GM21825 (cell line): ENCODE measurements around the gene ARHGEF3.
"Not testable (repeated sequence)": the region's sequence is repeated elsewhere in the genome, so short reads cannot be mapped to it uniquely, and the experiment has no call there.

Experiments used
- ATAC-seq: cut with Tn5 transposase; IDR thresholded peaks from one replicate; pipeline ENCODE4 v1.9.1; 2021; ENCODE audit warnings: mild to moderate bottlenecking, moderate library complexity; ENCODE audit not compliant: unreplicated experiment

Gene ARHGEF3

DNA sequence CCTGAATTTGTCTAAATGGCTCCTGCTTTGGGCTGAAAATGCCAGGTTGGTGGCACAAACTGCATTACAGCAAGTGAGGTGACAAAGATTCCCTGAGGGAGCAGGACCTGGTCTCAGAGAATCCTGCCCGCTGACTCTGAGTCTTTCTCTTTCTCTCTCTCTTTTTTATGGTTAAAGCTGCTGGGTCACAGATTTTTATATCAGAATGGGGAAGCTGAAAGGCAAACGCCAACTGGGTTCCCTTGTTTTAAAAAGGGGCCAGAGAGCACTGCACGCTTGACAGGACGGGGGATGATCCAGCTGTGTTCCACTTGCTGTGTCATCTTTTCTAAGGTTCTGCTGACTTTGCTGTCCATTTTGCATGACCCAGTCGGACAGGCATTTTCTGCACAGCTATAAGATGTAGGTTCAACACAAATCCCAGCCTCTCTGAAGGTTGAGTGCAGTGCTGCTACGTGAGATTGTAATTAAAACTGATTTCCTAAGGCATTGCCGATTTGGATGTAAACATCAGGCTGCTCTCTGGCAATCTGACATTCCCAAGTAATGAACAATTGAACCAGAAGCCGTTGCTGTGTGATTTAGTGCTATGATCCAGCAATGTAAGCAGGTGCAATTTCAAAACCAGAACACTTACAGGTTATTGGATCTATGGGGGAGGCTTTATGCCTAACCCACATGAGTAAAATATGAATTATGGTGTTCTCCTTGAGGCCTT is 25.8 kb downstream of the ARHGEF3 start:
- ATAC-seq = no peak

DNA sequence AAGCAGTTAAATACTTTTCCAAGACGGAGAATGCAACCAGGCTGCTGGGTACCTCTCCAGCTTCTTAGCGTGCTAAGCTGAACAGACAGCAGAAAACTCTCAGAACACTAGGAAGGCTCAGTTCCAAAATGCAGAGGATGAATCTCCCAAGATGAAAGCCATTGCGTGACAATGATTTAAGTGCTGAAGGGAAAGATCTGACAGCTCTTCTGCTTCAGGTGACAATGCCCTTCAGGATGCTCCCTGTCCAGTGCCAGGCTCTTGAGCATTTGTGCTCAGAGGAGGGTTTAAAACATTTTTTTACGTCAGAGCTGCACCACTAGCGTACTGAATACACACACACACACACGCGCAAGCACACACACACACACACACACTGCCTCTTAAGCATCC is 26.3 kb downstream of the ARHGEF3 start:
- ATAC-seq = no peak

DNA sequence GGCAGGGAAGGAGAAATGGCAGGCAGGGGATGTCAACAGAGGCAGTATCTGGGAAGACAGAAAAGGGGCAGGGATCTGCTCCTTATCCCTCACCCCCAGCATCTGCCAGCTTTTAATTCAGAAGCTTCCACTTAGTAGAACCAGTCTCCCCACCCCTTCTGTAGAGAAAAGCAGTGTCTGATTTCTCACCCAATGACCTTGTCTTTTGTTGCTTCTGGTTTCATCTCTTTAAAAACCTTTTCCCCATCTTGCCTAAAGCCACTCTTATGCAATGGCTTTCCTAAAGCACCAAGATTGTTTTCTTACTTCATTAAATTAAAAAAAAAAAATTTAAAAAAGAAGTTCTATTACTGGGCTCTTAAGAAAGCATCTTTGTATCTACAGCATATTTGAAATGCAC is 27.8 kb downstream of the ARHGEF3 start:
- ATAC-seq = no peak

DNA sequence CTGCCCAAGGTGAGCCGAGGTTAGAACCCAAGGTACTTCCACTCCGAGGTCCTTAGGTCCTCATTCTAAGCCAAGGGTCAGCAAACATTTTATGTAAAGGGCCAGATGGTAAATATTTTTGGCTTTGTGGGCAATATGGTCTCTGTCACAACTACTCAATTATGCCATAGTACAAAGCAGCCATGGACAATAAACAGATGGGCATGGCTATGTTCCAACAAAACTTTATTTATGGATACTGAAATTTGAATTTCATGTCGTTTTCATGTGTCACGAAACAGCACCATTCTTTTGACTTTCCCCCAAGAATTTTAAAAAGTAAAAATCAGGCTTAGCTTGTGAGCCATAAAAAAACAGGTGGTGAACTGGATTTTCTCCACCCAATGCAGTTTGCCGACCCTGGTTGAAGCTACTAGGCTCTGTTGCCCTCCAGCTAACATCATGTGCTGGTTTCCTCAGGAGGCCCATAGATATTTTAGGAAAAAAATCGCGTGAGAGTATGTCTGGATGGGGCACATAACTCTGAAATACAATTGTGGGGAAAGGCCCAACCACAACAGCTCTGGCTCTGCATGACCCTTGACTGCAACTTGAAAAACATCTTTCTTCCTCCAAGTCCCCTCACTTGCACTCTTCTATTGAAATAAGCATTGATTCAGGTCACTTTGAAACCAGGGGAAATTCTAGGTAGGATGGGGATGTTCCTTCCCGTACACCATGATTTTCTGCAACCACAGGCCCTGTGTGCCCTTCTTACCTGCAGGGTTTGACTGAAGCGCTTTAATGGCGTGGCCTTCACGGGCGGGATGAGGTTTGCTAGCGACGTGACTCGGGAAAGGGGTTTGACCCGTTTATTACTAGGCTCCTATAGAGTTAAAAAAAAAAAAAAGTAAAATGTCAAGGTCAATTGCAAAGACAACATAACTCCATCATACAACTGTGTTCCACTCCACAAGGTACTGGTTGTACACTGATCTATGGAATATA is 28.5 kb downstream of the ARHGEF3 start:
- ATAC-seq = no peak

DNA sequence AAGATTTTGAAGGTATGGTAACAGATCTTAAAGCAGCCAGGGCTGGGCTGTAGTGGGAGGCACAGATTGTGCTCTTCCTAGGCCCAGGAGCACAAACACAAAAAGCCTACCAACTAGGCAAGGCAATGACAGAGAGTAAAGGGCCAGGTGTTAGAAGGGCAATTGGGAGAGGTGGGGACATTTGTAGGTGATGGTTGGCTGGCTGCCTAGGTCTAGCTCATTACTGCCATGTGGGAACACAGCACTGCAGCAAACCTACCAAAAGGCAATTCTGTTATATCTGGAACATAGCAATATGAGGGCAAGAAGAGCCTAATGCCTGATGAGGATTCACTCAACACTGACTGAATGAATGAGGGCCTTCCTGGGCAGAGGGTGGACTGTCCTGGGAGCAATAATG is 30.4 kb downstream of the ARHGEF3 start:
- ATAC-seq = no peak

DNA sequence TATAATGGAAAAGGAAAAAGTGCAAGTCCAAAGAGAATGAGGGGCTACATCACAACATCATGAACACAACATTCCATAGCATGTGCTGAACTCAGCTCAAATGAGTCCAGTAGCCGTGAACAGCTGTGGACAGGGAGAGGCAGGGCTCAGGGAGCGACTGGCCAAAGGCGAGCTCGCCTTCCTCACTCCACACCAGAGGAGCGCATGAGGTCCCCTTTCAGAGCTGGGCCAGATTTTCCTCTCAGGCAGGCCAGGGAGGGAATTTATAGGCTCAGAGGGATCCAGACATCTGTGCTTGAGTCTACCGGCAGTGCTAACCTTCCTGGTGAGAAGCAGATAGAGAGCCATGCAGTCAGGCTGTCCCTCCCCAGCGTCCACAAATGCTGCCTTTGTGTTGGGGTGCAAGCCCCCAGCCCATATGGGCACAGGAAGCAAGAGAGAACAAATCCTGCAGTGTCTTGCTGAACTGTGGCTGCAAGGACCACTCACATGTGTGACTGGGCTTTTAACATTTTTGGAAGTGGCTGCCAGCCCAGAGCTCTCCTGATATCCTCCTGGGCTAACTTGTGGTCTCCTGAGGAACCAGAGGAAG is 32.5 kb downstream of the ARHGEF3 start:
- no peak for ATAC-seq

DNA sequence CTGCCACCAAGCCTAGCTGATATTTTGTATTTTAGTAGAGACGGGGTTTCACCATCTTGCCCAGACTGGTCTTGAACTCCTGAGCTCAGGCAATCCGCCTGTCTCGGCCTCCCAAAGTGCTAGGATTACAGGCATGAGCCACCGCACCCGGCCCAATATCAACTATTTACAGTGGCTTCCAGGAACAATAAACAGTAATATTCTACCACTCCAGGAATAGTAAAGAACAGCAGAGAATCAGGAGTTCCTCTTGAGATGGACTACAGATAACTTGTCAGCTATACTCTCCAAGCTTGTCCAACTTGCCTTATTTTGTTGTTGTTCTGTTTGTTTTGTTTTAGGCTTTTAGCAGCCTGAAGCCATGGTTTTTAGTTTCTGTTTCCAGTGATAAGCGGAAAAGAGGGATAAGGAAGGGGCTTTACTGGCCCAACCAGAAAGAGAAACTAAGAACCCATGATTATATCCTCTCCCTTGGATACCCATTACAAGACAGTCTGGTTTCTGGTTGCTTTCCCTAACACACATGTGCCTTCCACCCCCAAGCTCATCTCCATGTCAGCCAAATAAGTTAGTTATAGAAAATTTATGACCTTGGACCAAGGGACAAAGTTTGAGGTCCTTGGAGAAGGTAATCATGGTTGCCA is 36.7 kb downstream of the ARHGEF3 start:
- no peak for ATAC-seq

DNA sequence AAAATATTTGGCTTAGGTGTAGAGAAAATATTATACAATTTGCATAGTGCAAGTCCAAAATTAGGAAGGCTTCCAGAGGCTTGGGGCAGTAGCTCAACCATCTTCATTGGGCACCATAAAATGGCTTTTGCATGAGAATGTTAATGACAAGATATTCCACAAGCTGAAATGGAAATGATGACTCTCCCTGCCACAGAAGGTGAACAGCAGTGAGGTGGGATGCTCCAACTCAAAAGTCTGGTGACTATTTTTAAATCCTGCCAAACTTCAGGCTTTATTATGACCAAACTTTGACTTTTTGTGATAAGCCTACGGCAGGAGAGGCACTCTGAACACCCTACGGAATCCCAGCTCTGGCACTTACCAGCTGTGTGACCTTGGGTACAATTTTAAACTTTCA is 37.6 kb downstream of the ARHGEF3 start:
- ATAC-seq = no peak

DNA sequence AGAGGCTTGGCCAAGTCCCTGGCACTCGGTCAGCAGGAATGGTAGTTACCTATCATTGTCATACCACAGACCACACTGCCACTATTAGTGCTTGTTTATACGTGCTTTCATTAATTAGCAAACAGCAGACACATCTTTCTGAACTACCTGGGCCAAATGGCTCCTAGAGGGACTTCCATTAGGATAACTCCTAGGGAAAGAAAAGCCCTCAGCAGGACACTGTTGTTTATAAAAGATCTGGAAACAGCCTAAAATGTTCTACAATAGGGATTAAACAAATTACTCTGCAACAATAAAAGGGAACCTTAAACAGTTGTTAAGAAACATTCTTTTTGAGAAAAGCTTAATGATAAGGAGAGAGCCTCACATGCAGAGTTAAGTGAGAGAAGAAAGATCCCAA is 38.5 kb downstream of the ARHGEF3 start:
- no peak for ATAC-seq

DNA sequence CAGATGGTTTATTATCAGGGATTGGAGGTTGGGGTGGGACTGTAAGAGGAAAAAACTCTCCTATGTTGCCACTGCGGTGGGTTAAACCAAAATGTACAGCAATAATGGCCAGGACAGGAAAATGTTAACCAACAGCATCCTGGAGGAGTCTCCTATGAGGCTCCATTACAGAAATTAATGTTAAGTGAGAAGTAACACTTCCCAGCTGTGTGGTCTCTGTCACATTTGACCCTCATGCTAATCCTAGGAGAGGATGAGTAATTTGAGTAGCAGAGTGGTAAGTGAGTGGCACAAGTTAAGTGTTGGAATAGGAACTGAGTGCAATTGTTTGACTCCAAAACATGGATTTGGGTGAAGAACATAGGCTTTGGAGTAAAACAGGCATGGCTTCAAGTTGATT is 39.0 kb downstream of the ARHGEF3 start:
- ATAC-seq = no peak

DNA sequence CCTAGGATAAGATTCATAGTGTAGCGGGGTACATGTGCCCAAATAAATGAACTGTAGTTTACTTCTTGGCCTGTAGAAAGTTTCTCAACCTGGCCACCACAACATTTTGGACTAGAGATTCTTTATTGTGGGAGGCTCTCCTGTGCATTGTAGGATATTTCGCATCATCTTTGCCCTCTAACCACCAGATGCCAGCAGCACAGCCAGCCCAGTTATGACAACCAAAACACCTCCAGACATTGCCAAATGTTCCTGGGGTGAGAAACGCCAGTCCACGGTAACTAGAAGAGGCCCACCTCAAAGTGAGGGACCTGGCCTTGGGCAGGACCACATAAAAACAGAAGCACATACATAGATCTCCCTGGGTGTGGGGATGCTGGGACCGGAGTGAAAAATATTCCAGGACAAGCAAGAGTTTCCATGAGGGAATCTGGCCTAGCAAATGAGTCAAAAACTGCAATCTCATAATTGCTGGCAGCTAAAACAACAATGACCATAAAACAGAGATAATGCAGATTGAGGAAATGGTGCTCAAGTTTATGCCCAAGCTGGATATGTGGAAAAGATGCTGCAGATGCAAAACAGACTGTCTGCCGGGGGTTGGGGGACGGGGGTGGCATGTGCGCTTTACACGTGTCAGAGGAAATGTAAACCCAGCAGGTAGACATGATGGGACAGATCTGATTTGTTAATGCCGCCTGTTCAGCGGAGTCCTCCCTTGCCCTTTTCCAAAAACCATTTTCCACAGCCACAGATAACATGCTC is 39.7 kb downstream of the ARHGEF3 start:
- no peak for ATAC-seq

DNA sequence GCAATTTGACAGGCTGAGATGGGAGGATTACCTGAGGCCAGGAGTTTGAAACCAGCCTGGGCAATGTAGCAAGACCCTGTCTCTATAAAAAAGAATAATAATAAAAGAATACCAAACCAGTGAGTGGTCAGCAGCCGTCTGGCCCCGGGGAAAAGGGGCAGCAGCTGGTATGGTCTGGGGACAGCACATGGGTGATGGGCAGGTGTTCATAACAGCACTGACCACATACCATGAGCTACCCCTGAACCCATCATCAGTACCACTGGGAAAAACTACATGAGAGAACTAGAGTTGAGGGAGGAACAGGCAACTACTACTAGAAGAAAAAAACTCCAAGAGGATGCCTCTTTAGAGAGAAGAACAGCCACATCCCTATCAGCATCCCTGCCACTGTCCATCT is 40.7 kb downstream of the ARHGEF3 start:
- no peak for ATAC-seq

DNA sequence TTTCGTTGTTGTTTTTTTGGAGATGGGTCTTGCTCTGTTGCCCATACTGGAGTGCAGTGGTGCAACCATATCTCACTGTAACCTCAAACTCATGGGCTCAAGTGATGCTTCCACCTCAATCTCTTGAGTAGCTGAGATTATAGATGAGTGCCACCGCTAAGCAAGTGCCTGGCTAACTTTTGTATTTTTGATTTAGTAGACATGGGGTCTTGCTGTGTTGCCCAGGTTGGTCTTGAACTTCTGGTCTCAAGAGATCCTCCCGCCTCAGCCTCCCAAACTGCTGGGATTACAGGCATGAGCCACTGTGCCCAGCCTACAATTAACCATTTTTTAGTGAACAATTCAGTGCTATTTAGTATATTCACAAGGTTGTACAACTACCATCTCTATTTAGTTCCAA is 42.2 kb downstream of the ARHGEF3 start:
- ATAC-seq = no peak

DNA sequence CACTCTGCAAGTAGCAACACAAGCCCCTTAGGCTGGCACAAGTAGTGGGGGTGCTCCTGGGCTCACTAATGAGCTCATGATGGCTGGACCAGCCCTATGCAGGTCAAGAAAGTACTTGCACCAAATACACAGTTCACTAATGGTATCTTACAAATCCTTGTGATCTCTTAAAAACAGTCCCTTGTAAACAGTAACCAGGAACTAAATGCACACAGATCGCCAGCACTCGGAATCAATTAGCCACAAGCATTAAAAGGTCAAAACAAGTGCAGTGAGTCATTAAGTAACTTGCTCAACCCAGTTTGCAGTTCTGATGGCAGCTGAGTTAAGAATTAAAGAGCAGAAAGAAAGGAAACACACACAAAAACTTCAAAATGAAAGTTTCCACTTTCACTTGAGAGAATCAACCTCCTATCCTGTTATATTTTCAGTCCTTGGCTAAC is 43.2 kb downstream of the ARHGEF3 start:
- ATAC-seq = peak; percentile 77

DNA sequence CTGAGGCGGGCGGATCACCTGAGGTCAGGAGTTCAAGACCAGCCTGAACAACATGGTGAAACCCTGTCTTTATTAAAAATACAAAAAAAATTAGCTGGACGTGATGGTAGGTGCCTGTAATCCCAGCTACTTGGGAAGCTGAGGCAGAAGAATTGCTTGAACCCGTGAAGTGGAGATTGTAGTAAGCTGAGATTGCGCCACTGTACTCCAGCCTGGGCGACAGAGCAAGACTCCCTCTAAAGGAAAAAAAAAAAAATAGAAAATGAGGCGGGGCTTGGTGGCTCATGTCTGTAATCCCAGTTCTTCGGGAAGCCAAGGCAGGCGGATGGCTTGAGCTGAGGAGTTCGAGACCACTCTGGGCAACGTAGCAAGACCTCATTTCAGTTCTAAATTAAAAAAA is 43.7 kb downstream of the ARHGEF3 start:
- ATAC-seq = not testable (repeated sequence)

DNA sequence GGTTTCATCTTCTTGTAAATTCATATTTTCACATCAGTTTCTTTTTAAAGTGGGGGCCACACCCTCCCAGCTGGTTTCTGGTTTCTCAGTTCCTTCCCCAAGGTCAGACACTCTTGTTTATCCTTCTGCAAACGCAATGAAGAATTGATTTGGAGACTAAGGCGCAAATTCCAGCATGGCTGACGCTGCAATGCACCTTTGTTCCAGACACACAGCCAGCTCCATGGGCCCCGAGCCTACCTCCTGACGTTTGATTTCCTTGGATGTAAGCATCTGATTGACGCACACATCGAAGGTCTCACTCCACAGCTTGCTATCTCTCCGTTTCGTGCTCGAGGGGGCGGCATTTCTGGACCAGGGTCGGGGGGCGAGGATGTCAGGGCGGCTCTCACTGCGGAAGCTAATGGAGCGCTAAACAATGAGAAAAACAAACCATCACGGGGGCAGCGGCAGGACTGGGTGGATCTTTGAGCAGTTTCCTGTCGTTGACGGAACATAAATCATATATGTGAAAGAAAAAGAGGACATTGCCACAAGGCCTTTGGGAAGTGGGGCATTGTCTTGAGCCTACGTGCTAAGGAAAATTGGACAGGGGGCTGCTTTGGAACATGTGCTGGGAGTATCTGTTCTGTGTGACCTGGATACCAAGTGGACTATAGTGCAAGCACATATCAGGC is 46.9 kb downstream of the ARHGEF3 start:
- no peak for ATAC-seq

DNA sequence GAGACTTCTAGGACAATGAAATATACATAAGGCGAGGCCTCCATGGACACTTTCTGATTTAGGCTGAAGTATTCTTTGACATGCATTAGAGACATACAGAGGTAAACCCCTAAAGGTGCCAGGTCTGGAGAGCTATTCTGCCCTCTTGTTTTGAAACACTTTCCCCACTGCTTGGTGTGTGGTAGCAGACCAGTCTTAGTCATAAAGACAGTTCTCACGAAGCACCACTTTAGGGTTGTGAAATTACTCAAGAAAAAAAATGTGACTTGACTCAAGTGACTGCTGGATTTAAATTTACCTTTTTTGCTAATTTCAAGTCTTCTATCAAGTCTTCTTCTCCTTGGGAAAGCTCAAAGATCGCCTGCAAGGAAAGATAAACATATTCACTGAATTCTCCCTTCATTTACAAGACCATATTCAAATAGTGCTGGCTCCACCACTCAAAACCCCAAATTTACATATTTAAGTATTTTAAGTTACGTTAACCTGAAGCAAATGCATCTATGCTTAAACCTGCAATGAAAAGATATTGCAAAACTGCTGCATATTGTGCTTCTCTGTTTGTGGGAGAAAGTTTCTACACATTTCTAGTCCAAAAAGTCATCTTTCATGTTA is 48.4 kb downstream of the ARHGEF3 start:
- ATAC-seq = peak; percentile 85

DNA sequence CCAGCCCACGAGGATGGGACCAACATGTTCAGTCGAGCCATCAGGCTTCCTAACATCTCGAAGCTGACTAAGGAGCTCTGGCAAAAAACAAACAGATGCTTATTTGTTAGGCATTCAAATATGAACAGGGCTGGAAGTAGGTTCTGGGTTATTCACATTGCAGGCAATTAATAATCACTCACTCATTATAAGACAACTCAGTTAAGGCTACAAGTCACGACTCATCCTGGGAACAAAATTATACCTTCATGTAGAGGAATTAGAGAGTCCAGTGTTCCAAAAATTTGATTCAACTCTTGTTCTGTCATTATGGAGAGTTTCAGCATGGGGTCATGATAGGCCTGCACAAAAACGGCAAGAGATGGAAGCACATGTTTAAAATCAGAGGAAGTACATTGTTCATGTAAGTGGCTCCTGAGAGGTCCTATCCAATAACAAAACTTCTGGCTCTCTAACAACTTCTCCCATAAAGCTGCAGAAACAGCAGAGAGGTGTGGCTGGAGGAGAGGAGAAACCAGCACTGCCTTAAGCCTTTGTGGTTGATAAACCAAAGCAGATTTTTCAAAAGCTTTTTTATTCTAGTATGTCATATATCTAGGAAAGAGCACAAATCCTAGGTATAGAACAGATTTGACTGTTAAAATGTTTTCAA is 50.6 kb downstream of the ARHGEF3 start:
- no peak for ATAC-seq

DNA sequence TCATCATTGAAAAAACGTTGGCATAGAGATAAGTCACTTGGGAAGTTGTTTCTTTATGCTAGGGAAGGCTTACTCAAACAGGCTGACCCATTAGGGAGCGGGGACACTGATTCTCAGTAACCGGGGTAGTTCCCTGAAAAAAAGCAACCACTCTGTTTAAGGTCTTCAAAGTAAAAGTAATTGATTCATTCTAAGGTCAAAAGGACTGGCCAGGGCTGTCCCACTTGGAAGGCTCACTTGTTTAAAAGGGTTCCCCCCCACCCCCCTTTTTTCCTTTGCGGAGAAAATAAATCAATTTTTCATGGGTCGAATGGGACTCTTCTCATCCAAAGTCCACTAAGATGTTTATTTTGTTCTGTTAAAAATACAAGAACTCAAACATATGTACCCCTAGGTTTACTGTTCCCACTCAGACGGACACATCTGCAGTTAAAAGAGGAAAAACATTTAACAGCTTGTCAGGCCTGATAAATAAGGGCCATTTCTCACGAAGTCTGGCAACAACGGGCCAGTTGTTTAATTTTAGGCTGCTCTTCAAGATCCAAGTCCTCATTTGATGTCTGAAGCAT is 53.0 kb downstream of the ARHGEF3 start:
- no peak for ATAC-seq
